VCaP (cell line): ENCODE data around the gene ARL15.

Experiments
- H3K27ac ChIP-seq: fragments of 450-650 bp; 2 replicates; pipeline ENCODE4 v1.5.1; 2017
- CTCF ChIP-seq: fragments of 450-650 bp; conservative IDR thresholded peaks from 2 replicates; pipeline ENCODE4 v1.5.1; 2017; ENCODE audit warnings: mild to moderate bottlenecking, moderate library complexity

Gene ARL15

GRCh38 chr5:53922508-53923498 lies 387.6 kb downstream of the ARL15 start:
- TF ChIP-seq CTCF, result no peak
- H3K27ac ChIP-seq, result no peak overlapping the region

DNA sequence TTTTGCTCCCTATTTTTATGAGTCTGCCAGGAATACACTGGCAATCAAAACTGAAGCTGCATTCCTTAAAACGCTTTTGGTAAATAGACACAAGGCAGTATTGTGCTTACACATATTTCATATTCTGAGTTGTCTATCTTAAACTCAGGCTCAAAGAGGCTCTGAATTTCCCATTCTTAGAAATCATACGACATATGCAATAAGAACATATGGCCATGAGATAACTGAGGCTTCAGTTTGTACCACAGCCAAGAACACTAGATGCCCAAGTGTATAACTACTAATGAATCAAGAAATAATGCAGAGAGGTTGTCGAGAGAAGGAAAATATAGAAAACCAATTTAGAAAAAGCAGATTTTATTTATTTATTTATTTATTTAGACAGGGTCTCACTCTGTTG lies 392.5 kb downstream of the ARL15 start:
- TF ChIP-seq CTCF, result no peak
- H3K27ac ChIP-seq, result no peak overlapping the region

DNA sequence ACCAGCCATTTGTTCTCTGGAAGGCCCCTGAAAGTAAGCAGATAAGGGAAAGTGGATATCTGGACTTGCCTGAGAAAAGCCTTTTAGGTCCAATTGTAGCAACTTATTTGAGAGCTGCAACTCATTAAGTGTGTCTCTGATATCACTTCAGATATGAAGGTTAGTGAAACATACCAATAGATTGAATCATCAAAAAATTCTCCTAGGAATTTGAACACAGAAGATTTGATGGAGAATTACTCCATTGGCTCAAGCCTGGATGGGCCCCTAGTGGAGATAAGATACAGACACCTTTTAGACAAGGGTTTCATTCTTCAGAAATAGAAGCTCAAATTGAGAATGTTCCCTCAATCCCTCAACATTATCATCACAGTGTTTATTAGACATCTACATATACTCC lies 393.3 kb downstream of the ARL15 start:
- H3K27ac ChIP-seq, result no peak overlapping the region
- 0 out of 2 replicates have a peak, but pooled peaks have one; percentile 7 for TF ChIP-seq CTCF

GRCh38 chr5:53915120-53915519 lies 395.3 kb downstream of the ARL15 start:
- no peak for TF ChIP-seq CTCF
- no peak overlapping the region for H3K27ac ChIP-seq

GRCh38 chr5:53913941-53914340 lies 396.4 kb downstream of the ARL15 start:
- H3K27ac ChIP-seq, result no peak overlapping the region
- TF ChIP-seq CTCF, result no peak

DNA sequence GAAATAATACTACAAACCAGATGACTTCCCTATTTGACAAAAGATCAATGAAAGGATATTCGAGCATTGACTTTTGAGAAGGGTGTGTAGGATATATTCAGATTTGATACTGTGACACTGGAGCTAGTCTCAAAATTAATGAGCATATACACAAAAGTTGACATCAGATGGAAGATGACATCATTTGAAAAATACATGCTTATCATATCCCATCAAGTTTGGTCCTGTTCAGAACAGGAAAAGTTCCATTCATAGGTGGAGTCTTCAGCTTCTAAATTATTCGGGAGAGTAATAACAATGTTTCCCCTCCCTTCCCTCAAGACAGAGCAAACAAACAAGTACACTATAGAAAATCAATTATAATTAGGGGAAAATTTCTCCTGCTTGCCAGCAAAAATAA lies 401.6 kb downstream of the ARL15 start:
- TF ChIP-seq CTCF, result no peak
- H3K27ac ChIP-seq, result no peak overlapping the region

DNA sequence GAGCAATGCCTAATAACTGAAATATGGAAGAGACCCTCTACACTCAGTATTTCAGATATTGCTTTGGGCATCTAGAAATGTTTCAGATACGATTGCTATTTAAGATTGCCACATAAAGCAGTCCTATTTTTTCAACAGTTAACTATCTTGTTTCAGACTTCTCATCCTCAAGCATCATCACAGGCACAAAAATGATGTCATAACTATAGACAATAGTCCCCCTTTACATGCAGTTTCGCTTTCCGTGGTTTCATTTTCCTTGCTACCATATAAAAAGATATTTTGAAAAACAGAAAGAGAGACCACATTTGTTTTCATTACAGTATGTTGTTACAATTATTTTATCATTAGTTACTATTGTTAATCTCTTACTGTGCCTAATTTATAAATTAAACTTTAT lies 402.5 kb downstream of the ARL15 start:
- no peak overlapping the region for H3K27ac ChIP-seq
- TF ChIP-seq CTCF, result no peak
